WI38 (cell line): ENCODE measurements around the gene TNF.

ENCODE experiments used
- H3K4me3 ChIP-seq: 2 replicates; pipeline ENCODE4 v1.5.1; 2011; ENCODE audit warnings: low read depth, mild to moderate bottlenecking, control low read depth, low read length
- TF ChIP-seq, protein P1 (sequence below): IDR thresholded peaks from 2 replicates; pipeline ENCODE4 v1.5.1; 2012; ENCODE audit warnings: low read depth, mild to moderate bottlenecking, control low read depth, low read length

Gene TNF

DNA sequence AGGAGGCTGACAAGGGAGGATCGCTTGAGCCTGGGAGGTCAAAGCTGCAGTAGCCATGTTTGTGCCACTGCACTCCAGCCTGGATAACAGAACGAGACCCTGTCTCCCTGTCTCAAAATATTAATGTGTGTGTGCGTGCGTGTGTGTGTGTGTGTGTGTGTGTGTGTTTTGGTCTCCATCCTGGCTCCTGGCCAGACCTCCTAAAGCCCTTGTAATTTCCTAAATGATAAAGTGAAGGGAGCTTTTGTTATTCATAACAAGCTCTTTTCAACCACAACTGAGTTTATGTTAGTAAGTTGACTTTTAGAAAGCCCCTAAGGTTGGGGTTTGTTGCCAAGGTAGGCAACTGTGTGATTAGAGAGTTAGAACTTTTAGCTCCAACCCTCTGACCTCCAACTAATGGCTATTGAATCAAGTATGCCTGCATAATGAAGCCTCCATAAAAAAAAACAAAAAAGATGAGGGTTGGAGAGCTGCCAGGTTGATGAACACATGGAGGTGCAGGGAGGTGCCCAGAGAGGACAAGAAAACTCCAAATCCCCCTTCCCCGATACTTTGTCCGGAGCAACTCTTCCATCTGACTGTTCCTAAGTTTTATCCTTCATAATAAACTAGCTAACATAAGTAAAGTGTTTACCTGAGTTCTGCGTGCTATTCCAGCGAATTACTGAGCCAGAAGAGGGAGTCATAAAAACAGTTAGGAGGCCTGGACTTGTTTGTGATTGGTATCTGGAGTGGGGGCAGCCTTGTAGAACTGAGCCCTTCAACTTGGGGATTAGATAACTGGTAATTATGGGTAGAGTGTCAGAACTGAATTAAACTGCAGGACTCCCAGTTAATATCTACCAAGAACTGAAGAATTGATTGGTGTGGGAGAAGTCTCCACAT is 34.4 kb downstream of the TNF start:
- H3K4me3 ChIP-seq: no peak overlapping the region
- TF ChIP-seq, protein P1, sequence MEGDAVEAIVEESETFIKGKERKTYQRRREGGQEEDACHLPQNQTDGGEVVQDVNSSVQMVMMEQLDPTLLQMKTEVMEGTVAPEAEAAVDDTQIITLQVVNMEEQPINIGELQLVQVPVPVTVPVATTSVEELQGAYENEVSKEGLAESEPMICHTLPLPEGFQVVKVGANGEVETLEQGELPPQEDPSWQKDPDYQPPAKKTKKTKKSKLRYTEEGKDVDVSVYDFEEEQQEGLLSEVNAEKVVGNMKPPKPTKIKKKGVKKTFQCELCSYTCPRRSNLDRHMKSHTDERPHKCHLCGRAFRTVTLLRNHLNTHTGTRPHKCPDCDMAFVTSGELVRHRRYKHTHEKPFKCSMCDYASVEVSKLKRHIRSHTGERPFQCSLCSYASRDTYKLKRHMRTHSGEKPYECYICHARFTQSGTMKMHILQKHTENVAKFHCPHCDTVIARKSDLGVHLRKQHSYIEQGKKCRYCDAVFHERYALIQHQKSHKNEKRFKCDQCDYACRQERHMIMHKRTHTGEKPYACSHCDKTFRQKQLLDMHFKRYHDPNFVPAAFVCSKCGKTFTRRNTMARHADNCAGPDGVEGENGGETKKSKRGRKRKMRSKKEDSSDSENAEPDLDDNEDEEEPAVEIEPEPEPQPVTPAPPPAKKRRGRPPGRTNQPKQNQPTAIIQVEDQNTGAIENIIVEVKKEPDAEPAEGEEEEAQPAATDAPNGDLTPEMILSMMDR: no peak

DNA sequence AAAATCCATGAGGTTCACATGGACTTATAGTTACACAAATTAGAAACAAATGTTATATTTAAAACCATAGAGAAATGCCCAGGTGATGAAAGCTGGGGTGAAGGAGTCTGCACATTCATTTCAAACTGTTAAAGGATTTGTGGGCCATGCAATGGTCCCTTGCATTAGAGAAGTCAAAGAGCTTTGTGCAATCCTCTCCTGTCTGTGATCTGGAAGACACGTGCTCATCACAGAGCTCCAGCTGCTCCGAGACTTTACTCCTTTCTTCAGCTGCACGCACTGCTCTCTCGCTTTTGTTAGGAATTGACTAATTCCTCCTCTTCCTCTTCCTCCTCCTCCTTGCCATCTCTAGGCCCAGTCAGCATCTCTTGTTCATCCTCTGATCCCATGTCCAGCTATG is 35.6 kb downstream of the TNF start:
- TF ChIP-seq, protein P1: no peak
- H3K4me3 ChIP-seq: no peak overlapping the region

DNA sequence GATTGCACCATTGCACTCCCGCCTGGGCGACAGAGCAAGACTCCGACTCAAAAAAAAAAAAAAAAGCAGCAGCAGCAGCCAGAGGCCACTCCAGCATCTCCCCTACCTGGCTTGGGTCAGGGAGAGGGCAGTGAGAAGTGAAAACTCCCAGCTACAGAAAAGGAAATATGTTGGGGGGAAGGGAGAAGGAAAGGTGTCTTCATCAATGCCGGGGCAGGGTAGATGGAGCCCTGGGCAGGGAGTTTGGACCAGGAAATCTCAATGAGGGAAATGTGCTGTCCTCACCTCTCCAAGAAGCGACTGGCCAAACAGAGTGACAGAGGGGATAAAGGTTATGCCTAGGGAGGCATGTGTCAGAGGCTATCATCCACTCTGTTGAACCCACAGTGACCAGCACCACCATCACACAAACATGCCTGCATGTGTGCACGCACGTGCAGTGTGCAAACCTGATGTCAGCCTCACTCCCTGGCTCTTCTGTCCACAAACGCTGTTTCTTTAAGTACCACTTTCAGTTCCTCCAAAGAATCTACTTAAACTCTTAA is 38.8 kb downstream of the TNF start:
- TF ChIP-seq, protein P1: no peak
- H3K4me3 ChIP-seq: no peak overlapping the region

DNA sequence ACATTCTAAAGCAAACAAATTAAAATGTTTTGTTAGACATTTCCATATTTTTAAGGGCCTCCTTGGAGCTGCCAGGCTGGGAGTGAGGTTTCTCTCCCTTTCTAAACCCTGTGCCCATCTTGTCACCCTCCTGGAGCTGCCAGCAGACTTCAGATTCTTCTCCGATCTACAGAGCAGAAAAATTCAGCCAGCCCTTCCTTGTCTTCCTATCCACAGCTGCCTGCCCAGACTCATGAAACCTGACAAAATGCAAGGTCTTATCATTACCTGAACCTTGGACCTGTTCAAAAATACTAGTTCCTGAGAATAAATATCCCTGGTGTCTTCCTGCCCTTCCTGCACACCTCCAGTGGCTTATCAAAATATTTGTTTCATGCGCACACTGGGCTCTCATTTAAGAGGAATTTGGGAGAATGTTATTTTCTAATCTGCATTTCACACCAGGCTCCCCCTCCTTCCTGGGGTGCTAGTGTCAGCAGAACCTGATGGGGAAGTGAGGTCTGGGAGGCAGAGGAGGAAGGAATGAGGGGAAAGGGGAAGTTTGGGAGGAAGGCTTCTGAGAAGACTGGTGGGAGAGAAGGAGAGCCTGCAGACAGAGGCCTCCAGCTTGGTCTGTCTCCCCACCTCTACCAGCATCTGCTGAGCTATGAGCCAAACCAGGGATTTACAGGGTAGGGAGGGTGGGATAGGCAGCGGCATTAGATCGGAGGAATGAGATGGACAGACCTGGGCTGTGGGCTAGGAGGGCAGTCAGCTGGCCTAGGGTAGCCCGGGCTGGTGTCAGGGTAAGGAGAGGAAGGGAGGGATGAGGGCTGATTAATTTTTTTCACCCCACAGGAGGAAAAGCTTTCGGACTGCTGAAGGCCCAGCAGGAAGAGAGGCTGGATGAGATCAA is 39.6 kb downstream of the TNF start, which contains the start of gene AIF1:
AIF1 (plus strand) TSS at position 551 of the 895 bp plus-strand sequence; CDS start at position 647, 96 bp downstream.
- no peak within 1 kb of the TSS for H3K4me3 ChIP-seq
- TF ChIP-seq, protein P1: no peak

DNA sequence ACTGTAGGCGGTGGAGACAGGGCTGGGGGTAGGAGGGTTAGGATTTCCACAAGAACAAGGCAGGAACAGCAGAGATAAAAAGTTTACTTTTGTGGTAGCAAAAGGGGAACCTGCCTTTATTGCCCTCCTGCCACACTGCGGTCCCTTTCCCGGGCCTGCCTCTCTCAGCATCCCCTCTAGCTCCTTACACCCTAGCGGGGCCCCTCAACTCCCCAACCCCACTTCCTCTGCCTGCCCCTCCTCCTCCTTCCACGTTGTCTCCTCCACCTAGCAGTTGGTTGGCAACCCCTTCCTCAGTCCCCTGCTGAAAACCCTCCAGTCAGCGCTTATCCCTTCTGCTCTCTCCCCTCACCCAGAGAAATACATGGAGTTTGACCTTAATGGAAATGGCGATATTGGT is 40.4 kb downstream of the TNF start:
- TF ChIP-seq, protein P1: no peak
- no peak overlapping the region for H3K4me3 ChIP-seq

DNA sequence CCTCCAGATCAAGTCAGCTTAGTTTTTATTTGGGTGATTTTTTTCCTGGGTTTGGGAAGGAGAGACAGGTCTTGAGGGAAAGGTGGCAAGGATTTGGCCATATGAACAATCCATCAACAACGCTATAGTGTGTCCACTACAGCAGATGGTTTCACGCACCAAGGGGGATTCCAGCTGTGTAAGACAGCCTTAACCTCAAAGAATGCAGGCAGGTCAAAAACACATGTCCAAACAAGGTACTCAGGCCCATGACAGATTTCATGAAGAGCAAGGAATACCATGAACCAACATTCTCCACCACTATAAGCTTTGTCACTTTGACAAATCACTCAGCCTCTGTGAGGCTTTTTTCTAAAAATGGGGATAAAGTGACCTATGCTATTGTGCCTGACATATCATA is 41.6 kb downstream of the TNF start:
- no peak overlapping the region for H3K4me3 ChIP-seq
- TF ChIP-seq, protein P1: no peak
